Suppressor macrophage treated with lipopolysaccharide for 1 hour (primary cell): ENCODE results near the gene GLI2.

Experiments used
- DNase-seq, 3 donors: peaks; one replicate each; pipeline ENCODE4 v3.0.0-alpha.2; 2020 to 2022

The GLI2 gene

GRCh38 chr2:120735746-120736170, at the start of gene GLI2:
Gene GLI2, plus strand, starts transcription at chr2:120735868. Its CDS starts 61,453 bp downstream, at chr2:120797321.
- DNase-seq = peak; percentile 55 to 81 (median 56)

- no peak for DNase-seq
Measured at GRCh38 chr2:120685974-120686297, 49.7 kb upstream of the GLI2 start.

GRCh38 chr2:120686511-120687168, 49.0 kb upstream of the GLI2 start:
- DNase-seq = peak in 2 of 3 donors; percentile 15 to 26

GRCh38 chr2:120687210-120687609, 48.5 kb upstream of the GLI2 start:
- DNase-seq = no peak

GRCh38 chr2:120690521-120690920, 45.1 kb upstream of the GLI2 start:
- DNase-seq = no peak

GRCh38 chr2:120691410-120691809, 44.3 kb upstream of the GLI2 start:
- no peak for DNase-seq

- DNase-seq = no peak
Measured at GRCh38 chr2:120692691-120693090, 43.0 kb upstream of the GLI2 start.

- DNase-seq = no peak
Measured at GRCh38 chr2:120693121-120693520, 42.5 kb upstream of the GLI2 start.

- no peak for DNase-seq
Measured at GRCh38 chr2:120694034-120694433, 41.6 kb upstream of the GLI2 start.

- no peak for DNase-seq
Measured at GRCh38 chr2:120697471-120697870, 38.2 kb upstream of the GLI2 start.

- no peak for DNase-seq
Measured at GRCh38 chr2:120699292-120699691, 36.4 kb upstream of the GLI2 start.

- DNase-seq = no peak
Measured at GRCh38 chr2:120700659-120701058, 35.0 kb upstream of the GLI2 start.

- no peak for DNase-seq
Measured at GRCh38 chr2:120701096-120701495, 34.6 kb upstream of the GLI2 start.

- DNase-seq = no peak
Measured at GRCh38 chr2:120701499-120701898, 34.2 kb upstream of the GLI2 start.

- no peak for DNase-seq
Measured at GRCh38 chr2:120702061-120702460, 33.6 kb upstream of the GLI2 start.

- no peak for DNase-seq
Measured at GRCh38 chr2:120702801-120703200, 32.9 kb upstream of the GLI2 start.

GRCh38 chr2:120703330-120703994, 32.2 kb upstream of the GLI2 start:
- DNase-seq = peak in 1 of 3 donors; percentile 8

- no peak for DNase-seq
Measured at GRCh38 chr2:120704696-120705095, 31.0 kb upstream of the GLI2 start.

- DNase-seq = no peak
Measured at GRCh38 chr2:120707816-120708215, 27.9 kb upstream of the GLI2 start.

GRCh38 chr2:120708944-120709607, 26.6 kb upstream of the GLI2 start:
- DNase-seq = no peak

GRCh38 chr2:120709608-120710041, 26.0 kb upstream of the GLI2 start:
- no peak for DNase-seq

GRCh38 chr2:120710256-120710655, 25.4 kb upstream of the GLI2 start:
- DNase-seq = no peak

GRCh38 chr2:120711694-120712093, 24.0 kb upstream of the GLI2 start:
- no peak for DNase-seq

- DNase-seq = no peak
Measured at GRCh38 chr2:120712180-120712681, 23.4 kb upstream of the GLI2 start.
